IMR-90 (cell line): ENCODE measurements around the gene KIF22. TPM values are rescaled to one million over a fixed set of nuclear protein-coding genes. Genes with fewer than 3 reads are reported as not detected.

Source experiments
- BHLHE40 ChIP-seq: fragments of 150-350 bp; IDR thresholded peaks from 2 replicates; pipeline ENCODE4 v1.6.1; 2016; ENCODE audit warnings: mild to moderate bottlenecking, low read depth, low read length
- CEBPB ChIP-seq: IDR thresholded peaks from 2 replicates; pipeline ENCODE4 v1.6.1; 2012; ENCODE audit warnings: low read depth, low read length, improper control_type of control experiment
- CHD1 ChIP-seq: IDR thresholded peaks from 2 replicates; pipeline ENCODE4 v1.6.1; 2012; ENCODE audit warnings: low read depth, low read length, improper control_type of control experiment
- polyA plus RNA-seq, 3 experiments: library from polyadenylated mRNA; depleted of rRNA; stranded (reverse); fragments of >200 nt; gene quantifications; 2 replicates each; pipeline ENCODE4 v1.2.3, GENCODE V29; 2012; ENCODE audit warnings: low replicate concordance in 1 of 3
- total RNA-seq: library from RNA; depleted of rRNA; stranded (reverse); fragments of >200 nt; gene quantifications from 2 replicates; pipeline ENCODE4 v1.2.3, GENCODE V29; 2012
- TF ChIP-seq, protein P1 (sequence below): conservative IDR thresholded peaks from 2 replicates; pipeline ENCODE4 v1.5.1; 2012; ENCODE audit warnings: mild to moderate bottlenecking, low read depth, low read length, improper control_type of control experiment

KIF22 gene
- total and polyA plus RNA-seq, 2 of the 4 experiments (the other 2 are of a cell fraction), result 43.0 to 65.1 TPM

DNA sequence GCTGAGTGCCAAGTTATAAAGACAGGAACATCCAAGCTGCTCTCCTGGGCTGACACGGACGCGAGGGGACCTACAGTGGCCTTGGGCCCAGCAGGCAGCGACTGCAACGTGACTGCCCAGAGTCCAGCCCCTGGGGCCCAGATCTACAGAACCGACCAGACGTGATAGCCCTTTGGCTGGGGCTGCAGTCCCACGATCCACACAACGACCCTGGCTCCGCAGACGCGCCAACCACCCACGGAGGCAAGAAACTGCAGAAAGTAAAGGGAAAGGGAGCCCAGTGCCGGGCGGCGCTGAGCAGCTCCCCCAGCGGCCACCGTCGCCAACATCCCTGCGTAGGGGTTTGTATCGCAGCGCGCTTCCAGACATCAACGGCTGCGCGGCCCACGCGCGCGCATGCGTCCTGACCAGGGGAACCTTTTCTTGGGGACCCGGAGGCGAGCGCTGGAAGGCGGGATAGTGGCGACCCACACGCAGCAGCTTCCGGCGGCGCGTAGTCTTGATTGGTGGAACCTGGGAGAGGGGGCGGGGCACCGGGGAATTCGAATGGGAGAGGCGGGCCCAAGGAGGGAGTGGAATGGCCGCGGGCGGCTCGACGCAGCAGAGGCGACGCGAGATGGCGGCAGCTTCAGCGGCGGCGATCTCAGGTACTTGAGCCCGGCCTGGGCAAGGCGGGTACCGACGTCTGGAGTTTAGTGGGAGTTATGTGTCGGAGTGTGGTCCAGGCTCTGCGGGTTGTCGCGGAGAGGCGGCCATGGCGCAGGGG, at the start of gene KIF22 (continued):
- TF ChIP-seq, protein P1, sequence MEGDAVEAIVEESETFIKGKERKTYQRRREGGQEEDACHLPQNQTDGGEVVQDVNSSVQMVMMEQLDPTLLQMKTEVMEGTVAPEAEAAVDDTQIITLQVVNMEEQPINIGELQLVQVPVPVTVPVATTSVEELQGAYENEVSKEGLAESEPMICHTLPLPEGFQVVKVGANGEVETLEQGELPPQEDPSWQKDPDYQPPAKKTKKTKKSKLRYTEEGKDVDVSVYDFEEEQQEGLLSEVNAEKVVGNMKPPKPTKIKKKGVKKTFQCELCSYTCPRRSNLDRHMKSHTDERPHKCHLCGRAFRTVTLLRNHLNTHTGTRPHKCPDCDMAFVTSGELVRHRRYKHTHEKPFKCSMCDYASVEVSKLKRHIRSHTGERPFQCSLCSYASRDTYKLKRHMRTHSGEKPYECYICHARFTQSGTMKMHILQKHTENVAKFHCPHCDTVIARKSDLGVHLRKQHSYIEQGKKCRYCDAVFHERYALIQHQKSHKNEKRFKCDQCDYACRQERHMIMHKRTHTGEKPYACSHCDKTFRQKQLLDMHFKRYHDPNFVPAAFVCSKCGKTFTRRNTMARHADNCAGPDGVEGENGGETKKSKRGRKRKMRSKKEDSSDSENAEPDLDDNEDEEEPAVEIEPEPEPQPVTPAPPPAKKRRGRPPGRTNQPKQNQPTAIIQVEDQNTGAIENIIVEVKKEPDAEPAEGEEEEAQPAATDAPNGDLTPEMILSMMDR, result peak; percentile 80
- TF ChIP-seq BHLHE40 (no peak), CEBPB (no peak), CHD1 (0 out of 2 replicates have a peak, but pooled peaks have one; percentile 65)
